22Rv1 (cell line): Measurements from ENCODE around the gene ATP2B2.

Source experiments
- H3K27ac ChIP-seq: fragments of 450-650 bp; 2 replicates; pipeline ENCODE4 v1.5.1; 2017
- ZFX ChIP-seq: fragments of 450-650 bp; IDR thresholded peaks from 2 replicates; pipeline ENCODE4 v1.6.1; 2017; ENCODE audit warnings: antibody characterized with exemption, borderline replicate concordance
- TF ChIP-seq, protein P1 (sequence below): fragments of 450-650 bp; IDR thresholded peaks from 2 replicates; pipeline ENCODE4 v1.5.1; 2017; ENCODE audit warnings: mild to moderate bottlenecking

The ATP2B2 gene

DNA sequence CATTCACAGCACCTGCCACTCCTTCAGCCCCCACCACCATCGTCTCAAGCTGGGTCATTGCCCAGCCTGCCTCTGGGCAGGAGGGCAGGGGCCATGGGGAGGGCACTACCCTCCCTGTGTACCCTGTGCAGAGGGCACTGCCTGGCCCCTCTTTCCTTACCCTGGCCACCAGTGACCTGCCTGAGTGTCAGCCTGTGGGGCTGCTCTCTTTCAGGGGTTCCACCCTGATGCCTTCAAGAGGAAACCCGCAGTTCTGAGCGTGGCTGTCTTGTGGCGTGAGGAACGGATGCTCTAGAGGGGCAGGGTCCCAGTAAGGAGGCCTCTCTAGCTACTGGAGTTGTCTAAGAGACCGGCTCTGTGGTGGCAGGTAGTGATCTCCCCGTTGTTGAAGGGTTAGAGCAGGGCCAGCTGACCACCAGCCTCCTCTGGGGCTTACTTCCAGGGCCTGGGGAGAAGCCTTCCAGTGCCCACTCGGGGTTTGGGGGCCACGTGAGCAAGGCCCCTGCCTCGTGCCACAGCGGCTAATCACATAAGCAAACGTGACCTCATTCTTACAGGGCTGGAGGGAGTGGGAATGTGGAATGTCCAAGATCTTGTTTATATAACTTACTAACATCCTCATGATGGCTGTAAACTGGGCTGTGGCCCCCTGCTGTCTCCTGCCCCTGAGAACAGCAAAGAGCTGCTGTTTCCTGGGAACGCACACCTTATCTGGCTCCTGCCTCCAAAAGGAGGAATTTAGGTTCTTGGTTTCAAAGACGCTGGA, 153.1 kb downstream of the ATP2B2 start:
- no peak overlapping the region for H3K27ac ChIP-seq
- TF ChIP-seq ZFX = no peak
- TF ChIP-seq, protein P1, sequence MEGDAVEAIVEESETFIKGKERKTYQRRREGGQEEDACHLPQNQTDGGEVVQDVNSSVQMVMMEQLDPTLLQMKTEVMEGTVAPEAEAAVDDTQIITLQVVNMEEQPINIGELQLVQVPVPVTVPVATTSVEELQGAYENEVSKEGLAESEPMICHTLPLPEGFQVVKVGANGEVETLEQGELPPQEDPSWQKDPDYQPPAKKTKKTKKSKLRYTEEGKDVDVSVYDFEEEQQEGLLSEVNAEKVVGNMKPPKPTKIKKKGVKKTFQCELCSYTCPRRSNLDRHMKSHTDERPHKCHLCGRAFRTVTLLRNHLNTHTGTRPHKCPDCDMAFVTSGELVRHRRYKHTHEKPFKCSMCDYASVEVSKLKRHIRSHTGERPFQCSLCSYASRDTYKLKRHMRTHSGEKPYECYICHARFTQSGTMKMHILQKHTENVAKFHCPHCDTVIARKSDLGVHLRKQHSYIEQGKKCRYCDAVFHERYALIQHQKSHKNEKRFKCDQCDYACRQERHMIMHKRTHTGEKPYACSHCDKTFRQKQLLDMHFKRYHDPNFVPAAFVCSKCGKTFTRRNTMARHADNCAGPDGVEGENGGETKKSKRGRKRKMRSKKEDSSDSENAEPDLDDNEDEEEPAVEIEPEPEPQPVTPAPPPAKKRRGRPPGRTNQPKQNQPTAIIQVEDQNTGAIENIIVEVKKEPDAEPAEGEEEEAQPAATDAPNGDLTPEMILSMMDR = no peak

DNA sequence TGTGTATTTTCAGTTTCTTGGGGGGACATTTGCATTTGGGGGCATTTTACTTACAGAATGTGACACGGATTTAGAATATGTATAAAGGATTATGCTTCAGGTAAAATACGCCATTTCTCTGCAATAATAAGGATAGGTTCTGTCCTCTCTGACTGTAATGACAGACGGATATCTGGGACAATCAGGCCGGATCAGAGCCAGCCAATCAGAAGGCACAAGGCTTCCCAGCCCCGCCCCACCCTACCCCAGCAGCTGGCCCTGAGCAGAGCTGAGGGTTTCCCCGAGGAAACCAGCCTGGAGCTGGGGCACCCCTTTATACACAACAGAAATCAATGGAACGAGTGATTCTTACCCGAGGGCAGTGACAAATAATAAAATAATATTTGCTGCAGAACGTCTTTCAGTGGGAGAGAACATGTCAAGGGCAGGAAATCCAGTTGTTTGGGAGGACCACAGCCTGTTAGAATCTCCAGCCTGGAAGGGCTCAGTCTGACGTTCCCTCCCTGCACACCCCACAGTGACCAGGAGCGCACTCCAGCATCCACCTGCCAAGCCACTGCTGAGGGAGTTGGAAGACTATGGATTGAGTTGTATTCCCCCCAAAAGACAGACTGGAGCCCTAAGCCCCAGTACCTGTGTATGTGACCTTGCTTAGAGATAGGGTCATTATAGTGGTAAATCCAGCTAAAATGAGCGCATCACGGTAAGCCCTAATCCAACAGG, 154.2 kb downstream of the ATP2B2 start:
- TF ChIP-seq, protein P1 = no peak
- TF ChIP-seq ZFX = no peak
- H3K27ac ChIP-seq = no peak overlapping the region

DNA sequence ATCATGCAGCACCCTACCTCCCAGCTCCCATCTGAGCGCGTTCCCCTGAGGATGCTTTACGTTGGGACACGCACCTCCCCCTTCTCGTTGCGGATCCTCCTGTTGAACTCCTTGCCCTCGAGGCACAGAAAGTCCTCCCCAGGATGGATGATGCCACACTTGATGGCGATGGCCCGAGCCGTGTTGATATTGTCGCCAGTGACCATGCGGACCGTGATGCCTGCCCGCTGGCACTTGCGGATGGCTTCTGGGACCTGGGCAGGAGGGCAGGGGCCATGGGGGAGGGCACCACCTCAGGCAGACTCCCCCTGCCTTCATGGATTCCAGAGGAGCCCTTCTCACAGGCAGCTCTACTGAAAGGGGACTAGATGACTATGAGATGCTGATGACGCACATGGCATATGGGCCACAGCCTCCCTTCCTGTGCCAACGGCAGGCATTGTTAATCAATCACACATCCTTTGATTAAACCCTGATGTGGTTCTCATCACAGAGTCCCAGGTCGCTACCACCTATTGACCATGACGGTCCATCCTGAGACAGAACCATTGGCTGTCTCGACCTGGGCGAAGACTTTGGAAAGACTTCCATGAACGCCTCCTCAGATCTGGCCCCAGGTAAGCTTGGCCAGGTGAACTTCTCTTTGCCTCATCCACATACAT, 154.9 kb downstream of the ATP2B2 start:
- H3K27ac ChIP-seq = no peak overlapping the region
- TF ChIP-seq, protein P1 = no peak
- no peak for TF ChIP-seq ZFX

DNA sequence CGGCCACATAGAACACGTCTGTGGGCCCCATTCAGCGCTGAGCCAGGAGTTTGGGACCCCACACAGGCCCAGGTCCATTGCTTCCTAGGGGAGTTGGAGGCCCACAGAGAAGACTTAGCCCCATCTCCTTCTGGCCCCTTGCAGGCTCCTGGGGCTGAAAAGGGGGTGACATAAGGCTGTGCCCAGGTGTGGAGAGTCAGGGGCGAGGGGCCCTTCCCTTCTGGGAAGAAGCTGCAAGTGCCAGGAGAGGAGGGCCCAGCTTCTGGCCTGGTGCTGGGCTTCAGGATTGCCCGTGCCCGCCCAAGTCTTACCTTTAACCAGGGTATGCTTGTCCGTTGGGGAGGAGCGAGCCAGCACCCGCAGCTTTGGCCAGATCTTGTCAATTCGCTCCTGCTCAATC, 155.6 kb downstream of the ATP2B2 start:
- TF ChIP-seq, protein P1 = no peak
- no peak for TF ChIP-seq ZFX
- H3K27ac ChIP-seq = no peak overlapping the region

DNA sequence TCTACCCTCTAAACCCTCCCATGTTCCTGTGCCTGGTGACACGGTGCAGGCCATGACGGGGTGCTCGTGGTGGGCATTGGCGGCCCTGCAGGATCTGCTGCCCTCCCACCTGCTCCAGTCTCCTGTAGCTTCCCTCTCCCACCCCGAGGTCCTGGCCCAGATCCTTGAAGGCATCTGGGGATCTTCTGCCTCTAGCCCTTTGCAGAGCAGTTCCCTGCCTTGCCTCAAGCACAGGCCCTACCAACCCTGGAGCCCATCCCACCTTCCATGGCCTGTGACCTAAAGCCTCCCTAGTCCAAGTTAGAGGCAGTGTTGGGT, 157.0 kb downstream of the ATP2B2 start:
- no peak overlapping the region for H3K27ac ChIP-seq
- TF ChIP-seq ZFX = no peak
- TF ChIP-seq, protein P1 = no peak

DNA sequence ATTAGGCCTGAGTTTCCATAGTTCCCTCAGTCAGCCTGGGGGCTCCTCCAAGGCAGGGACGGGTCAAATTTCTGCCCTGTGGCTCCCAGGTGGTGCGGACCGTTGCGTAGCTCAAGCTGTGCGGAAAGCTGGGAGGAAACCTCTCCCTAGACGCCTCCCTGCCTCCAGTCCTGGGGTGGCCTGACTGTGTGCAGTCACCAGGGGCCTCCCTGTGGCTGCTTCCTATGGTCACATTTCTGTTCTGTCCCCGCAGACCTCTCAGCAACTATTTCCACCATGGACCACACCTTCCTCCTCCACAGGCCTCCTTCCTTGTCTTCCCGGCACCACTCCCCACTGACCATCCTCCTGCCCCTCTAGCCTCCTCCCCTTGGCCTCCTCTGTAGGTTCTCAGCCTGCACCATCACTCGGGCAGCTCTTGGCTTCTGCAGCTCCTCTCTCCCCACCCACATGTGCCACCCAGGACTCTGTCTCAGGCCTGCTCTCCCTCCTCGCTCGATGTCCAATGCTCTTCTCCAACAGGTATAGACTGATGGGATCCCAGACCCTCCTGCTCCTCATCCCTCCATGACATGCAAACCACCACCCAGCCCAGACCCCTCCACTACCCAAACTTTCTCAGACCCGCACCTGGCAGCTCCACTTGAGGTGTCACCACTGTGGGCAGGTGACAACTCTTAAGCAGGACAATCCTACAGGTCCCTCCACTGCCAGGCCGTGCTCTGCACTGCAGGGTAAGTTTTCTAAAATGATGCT, 157.6 kb downstream of the ATP2B2 start:
- TF ChIP-seq ZFX = no peak
- TF ChIP-seq, protein P1 = no peak

More for the DNA sequence above, 157.6 kb downstream of the ATP2B2 start:
- H3K27ac ChIP-seq = no peak overlapping the region
